Astrocyte (in vitro differentiated cells and primary cell): ENCODE measurements around the gene RNU1-1.
"Not testable (repeated sequence)": the region's sequence is repeated elsewhere in the genome, so short reads cannot be mapped to it uniquely, and the experiment has no call there.

ENCODE experiments used
- CTCF ChIP-seq: IDR thresholded peaks from 2 replicates; pipeline ENCODE4 v1.5.1; 2011; ENCODE audit warnings: low read depth, mild to moderate bottlenecking, inconsistent platforms, low read length, moderate library complexity; ENCODE audit not compliant: insufficient read depth
- EZH2 ChIP-seq: IDR thresholded peaks from 2 replicates; pipeline ENCODE4 v1.6.1; 2012; ENCODE audit warnings: mild to moderate bottlenecking, low read length, inconsistent platforms; ENCODE audit not compliant: insufficient read depth

GRCh38 chr1:16506364-16507136 is 7.5 kb downstream of the RNU1-1 start:
- TF ChIP-seq CTCF, EZH2: not testable (repeated sequence)
